ENCODE results near the gene CDH4.

- no peak for TF ChIP-seq STAT6 (CRISPR knock-in tag; conservative IDR thresholded peaks at IDR 0.05; ENCODE audit: low read depth)
- no peak for TF ChIP-seq TCF7 (CRISPR knock-in tag; IDR thresholded peaks at IDR 0.05; ENCODE audit: low read depth)
- no peak for TF ChIP-seq CTCF (IDR thresholded peaks at IDR 0.05)
Measured at GRCh38 chr20:61579908-61580307, 327.8 kb downstream of the CDH4 start.
